CD4-positive, alpha-beta memory T cell (primary cell): ENCODE measurements around the gene HMG20B. TPM values are rescaled to one million over a fixed set of nuclear protein-coding genes. Genes with fewer than 3 reads are reported as not detected.

Source experiments
- CTCF ChIA-PET: fragments of 350-600 bp; sonication (Branson Sonifier 250); formaldehyde crosslinking; loops from one replicate; lab custom pipeline; 2021; ENCODE audit warnings: inconsistent platforms; ENCODE audit not compliant: partially characterized antibody; lab: Charles Lee
- POLR2A ChIA-PET: fragments of 350-600 bp; sonication (Branson Sonifier 250); formaldehyde crosslinking; loops from one replicate; lab custom pipeline; 2021; ENCODE audit not compliant: partially characterized antibody; lab: Charles Lee
- DNase-seq, 5 donors: peaks; one replicate each; pipeline versions ENCODE4 v3.0.0 to v3.0.0-alpha.2; 2020 to 2022; ENCODE audit warnings: mixed read lengths in 1 of 5
- H3K27ac ChIP-seq: one replicate; pipeline ENCODE4 v1.7.0; 2013; ENCODE audit warnings: low read depth, low read length
- H3K27me3 ChIP-seq: 2 replicates; pipeline ENCODE4 v1.7.0; 2013; ENCODE audit warnings: mild to moderate bottlenecking, low read length, moderate library complexity; ENCODE audit not compliant: insufficient read depth
- H3K36me3 ChIP-seq: 2 replicates; pipeline ENCODE4 v1.7.0; 2013; ENCODE audit warnings: mild to moderate bottlenecking, low read length, moderate library complexity; ENCODE audit not compliant: insufficient read depth
- H3K4me1 ChIP-seq: 2 replicates; pipeline ENCODE4 v1.7.0; 2013; ENCODE audit warnings: mild to moderate bottlenecking, low read length, moderate library complexity; ENCODE audit not compliant: insufficient read depth
- H3K4me3 ChIP-seq, 2 donors: one replicate each; pipeline ENCODE4 v1.7.0; 2013; ENCODE audit warnings: low read length in 2 of 2, mild to moderate bottlenecking in 1 of 2
- H3K9me3 ChIP-seq, 2 donors: one replicate each; pipeline ENCODE4 v1.7.0; 2013; ENCODE audit warnings: low read length in 2 of 2, control low read depth in 1 of 2; ENCODE audit not compliant: control insufficient read depth in 1 of 2
- H3K27ac Mint-ChIP-seq, 7 donors: one replicate each; pipeline ENCODE4 v1.8.0; 2020 to 2021; ENCODE audit warnings: mixed read lengths in 7 of 7, mild to moderate bottlenecking in 6 of 7, inconsistent platforms in 3 of 7, moderate library complexity in 3 of 7
- H3K27me3 Mint-ChIP-seq, 2 donors: one replicate each; pipeline ENCODE4 v1.8.0; 2020 to 2021; ENCODE audit warnings: mixed read lengths in 2 of 2
- H3K36me3 Mint-ChIP-seq, 2 donors: one replicate each; pipeline ENCODE4 v1.8.0; 2020 to 2021; ENCODE audit warnings: mixed read lengths in 2 of 2, inconsistent platforms in 1 of 2, mild to moderate bottlenecking in 1 of 2
- H3K4me1 Mint-ChIP-seq, 4 donors: one replicate each; pipeline ENCODE4 v1.8.0; 2020 to 2021; ENCODE audit warnings: mixed read lengths in 4 of 4, mild to moderate bottlenecking in 1 of 4
- H3K4me3 Mint-ChIP-seq, 8 donors: one replicate each; pipeline ENCODE4 v1.8.0; 2020 to 2021; ENCODE audit warnings: mixed read lengths in 8 of 8, mild to moderate bottlenecking in 7 of 8, moderate library complexity in 6 of 8, inconsistent platforms in 3 of 8
- H3K9me3 Mint-ChIP-seq, 8 donors: one replicate each; pipeline ENCODE4 v1.8.0; 2020 to 2021; ENCODE audit warnings: mixed read lengths in 8 of 8, mild to moderate bottlenecking in 5 of 8, inconsistent platforms in 3 of 8, moderate library complexity in 1 of 8
- intact Hi-C: fragments of 100-400 bp; cut with micrococcal nuclease; formaldehyde crosslinking; loops from one replicate; pipeline ENCODE4 v1.15.1; 2023
- polyA plus RNA-seq, 2 donors: library from polyadenylated mRNA; unstranded; fragments of 300-500 nt; fragmentation: Illumina TruSeq; gene quantifications; one replicate each; pipeline ENCODE4 v1.2.3, GENCODE V29; 2021
- total RNA-seq, 2 experiments: library from RNA; stranded (reverse); gene quantifications; one replicate each; pipeline ENCODE4 v1.2.3, GENCODE V29; 2021

The HMG20B gene
- total and polyA plus RNA-seq, 4 experiments from 2014 or later, result 42.4 to 51.6 (median 45.6) TPM

DNA sequence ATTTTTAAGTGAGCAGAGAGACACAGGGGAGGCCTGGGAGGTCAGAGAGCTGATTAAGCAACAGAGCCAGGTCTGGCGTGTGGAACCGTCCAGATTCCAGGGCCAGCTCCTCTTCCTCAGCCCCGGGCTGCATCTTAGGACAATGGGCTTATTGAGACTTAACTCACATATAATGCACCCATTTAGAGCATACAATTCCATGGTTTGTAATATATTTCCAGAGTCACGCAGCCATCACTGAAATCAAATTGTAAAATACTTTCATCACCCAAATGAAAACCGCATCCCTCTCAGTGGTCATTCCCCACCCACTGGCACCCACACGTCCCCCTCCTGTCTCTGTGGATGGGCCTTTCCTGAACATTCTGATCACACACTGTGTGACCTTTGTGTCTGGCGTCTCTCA, 2.1 kb upstream of the HMG20B start:
- intact Hi-C loops, result loop anchor here (5.0 to 10.0 kb wide), 3 partner anchors 63 to 494 kb away; partner anchors contain the start of genes FZR1 and ZBTB7A
- peaks cover 0 to 2% (median 0%) of the 10 kb centered on the region in 8 donors for H3K9me3 Mint-ChIP-seq
- H3K27ac Mint-ChIP-seq, result peak overlapping the region in 3 of 7 donors; percentile 27 to 80 (median 41)
- peaks cover 5 to 11% of the 10 kb centered on the region in 2 donors for H3K36me3 Mint-ChIP-seq
- no peaks in the 10 kb centered on the region for H3K9me3 ChIP-seq
- H3K36me3 ChIP-seq, result no peaks in the 10 kb centered on the region
- H3K4me1 ChIP-seq, result peaks cover 15% of the 10 kb centered on the region
- no peak overlapping the region for H3K27ac ChIP-seq
- no peak overlapping the region for H3K4me3 ChIP-seq
- no peaks in the 10 kb centered on the region for H3K27me3 ChIP-seq
- CTCF ChIA-PET, result interaction anchor here (1.5 kb wide), 1 partner anchor 13 kb away, joined by 3 read pairs; the partner anchor contains the start of gene MFSD12
- H3K4me3 Mint-ChIP-seq, result no peak overlapping the region
- POLR2A ChIA-PET, result interaction anchor here (5.8 kb wide), 1 partner anchor 13 kb away, joined by 54 read pairs; the partner anchor contains the start of gene MFSD12
- H3K27me3 Mint-ChIP-seq, result no peaks in the 10 kb centered on the region
- H3K4me1 Mint-ChIP-seq, result peaks cover 5 to 23% (median 17%) of the 10 kb centered on the region in 4 donors
- DNase-seq, result no peak

DNA sequence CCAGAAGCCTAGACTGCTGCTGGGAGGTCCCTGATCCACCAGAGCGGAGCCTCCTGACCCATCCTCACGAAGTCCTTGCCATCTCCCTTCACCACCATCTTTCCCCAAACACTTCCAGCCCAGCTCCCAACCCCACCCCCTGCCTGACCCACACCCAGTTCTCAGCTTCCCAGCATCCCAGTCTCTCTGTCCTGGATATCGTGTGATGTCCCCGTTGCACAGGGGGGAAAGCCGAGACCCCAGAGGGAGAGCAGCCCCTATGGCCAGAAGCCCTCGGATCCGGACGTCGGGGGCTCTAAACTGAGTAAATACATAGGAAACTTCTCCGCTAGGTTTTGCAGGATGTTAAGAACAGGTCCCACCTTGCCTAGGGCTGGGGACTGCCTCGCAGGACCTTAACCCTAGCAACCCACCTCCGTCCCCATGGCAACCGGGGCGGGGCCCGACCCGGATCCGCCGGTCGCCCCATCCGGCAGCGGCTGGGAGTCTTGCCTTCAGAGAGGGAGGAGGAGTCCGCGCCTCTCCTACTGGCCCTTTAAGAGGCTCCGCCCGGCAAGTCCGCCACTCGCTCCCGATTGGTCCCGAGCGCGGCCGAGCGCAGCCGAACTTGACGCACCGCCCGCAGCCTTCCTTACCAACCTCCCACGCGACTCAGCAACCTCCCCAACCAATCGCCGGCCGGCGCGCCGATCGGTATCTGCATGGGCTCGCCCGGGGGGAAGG, 451 bp upstream of the HMG20B start:
- no peaks in the 10 kb centered on the region for H3K36me3 ChIP-seq
- H3K9me3 ChIP-seq, result no peaks in the 10 kb centered on the region
- peak; percentile 97 to 100 (median 98) for DNase-seq
- H3K27me3 ChIP-seq, result no peaks in the 10 kb centered on the region
- Mint-ChIP-seq H3K27ac (peak overlapping the region; percentile 33 to 92 (median 77)), H3K27me3 (no peaks in the 10 kb centered on the region), H3K9me3 (no peaks in the 10 kb centered on the region), H3K36me3 (peaks cover 8 to 11% of the 10 kb centered on the region in 2 donors), H3K4me1 (peaks cover 5 to 23% (median 17%) of the 10 kb centered on the region in 4 donors), H3K4me3 (peak overlapping the region; percentile 75 to 86 (median 78))
- ChIA-PET CTCF (no interaction called here), POLR2A (interaction anchor here (5.8 kb wide), 1 partner anchor 15 kb away, joined by 54 read pairs; the partner anchor contains the start of gene MFSD12)
- intact Hi-C loops, result loop anchor here (1.0 to 10.0 kb wide), 5 partner anchors 15 to 493 kb away; partner anchors contain the start of genes FZR1, MFSD12 and ZBTB7A
- peak overlapping the region; percentile 44 for H3K27ac ChIP-seq
- H3K4me1 ChIP-seq, result peaks cover 15% of the 10 kb centered on the region
- peak overlapping the region; percentile 57 to 60 for H3K4me3 ChIP-seq

DNA sequence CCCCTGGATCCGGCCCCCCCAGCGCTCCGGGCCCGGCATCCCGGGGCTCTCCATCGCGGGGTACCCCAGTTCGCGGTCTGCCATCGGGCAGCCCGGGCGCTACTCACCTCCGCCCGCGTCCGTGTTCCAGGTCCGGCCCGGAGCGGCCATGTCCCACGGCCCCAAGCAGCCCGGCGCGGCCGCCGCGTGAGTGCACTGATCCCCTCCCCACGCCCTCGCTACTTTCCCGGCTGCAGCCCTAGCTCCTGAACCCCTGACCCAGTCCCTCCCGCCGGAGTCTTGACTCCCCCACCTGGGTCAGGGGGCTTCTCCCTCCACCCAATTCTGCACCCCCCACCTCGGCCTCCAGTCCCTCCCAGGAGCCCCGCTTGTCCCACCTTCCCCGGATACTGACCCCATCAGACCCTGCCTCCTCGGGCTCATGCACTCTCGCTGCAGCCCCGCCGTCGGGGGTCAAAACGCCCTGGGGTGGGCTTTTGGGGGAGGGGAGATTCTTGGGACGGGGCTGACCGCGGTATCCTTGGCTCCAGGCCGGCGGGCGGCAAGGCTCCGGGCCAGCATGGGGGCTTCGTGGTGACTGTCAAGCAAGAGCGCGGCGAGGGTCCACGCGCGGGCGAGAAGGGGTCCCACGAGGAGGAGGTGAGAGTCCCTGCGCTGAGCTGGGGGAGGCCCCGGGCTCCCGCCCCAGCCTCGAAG, 566 bp downstream of the HMG20B start:
- Histone ChIP-seq H3K9me3 (no peaks in the 10 kb centered on the region), H3K27ac (peak overlapping the region; percentile 64), H3K27me3 (no peaks in the 10 kb centered on the region), H3K4me3 (peak overlapping the region in 1 of 2 donors; percentile 68), H3K4me1 (peaks cover 15% of the 10 kb centered on the region), H3K36me3 (no peaks in the 10 kb centered on the region)
- DNase-seq, result no peak
- Mint-ChIP-seq H3K36me3 (peaks cover 8 to 11% of the 10 kb centered on the region in 2 donors), H3K4me1 (peaks cover 5 to 23% (median 17%) of the 10 kb centered on the region in 4 donors), H3K27ac (peak overlapping the region in 3 of 7 donors; percentile 53 to 84 (median 76)), H3K9me3 (no peaks in the 10 kb centered on the region), H3K27me3 (no peaks in the 10 kb centered on the region), H3K4me3 (peak overlapping the region; percentile 72 to 83 (median 76))
- ChIA-PET CTCF (interaction anchor here (2.2 kb wide), 1 partner anchor 12 kb away, joined by 10 read pairs; the partner anchor contains the start of gene GIPC3), POLR2A (interaction anchor here (1.1 to 5.8 kb wide), 3 partner anchors 16 to 26 kb away, joined by 3 to 54 read pairs (median 6); partner anchors contain the start of gene MFSD12)
- intact Hi-C loops, result loop anchor here (5.0 to 10.0 kb wide), 3 partner anchors 66 to 491 kb away; partner anchors contain the start of genes FZR1 and ZBTB7A

DNA sequence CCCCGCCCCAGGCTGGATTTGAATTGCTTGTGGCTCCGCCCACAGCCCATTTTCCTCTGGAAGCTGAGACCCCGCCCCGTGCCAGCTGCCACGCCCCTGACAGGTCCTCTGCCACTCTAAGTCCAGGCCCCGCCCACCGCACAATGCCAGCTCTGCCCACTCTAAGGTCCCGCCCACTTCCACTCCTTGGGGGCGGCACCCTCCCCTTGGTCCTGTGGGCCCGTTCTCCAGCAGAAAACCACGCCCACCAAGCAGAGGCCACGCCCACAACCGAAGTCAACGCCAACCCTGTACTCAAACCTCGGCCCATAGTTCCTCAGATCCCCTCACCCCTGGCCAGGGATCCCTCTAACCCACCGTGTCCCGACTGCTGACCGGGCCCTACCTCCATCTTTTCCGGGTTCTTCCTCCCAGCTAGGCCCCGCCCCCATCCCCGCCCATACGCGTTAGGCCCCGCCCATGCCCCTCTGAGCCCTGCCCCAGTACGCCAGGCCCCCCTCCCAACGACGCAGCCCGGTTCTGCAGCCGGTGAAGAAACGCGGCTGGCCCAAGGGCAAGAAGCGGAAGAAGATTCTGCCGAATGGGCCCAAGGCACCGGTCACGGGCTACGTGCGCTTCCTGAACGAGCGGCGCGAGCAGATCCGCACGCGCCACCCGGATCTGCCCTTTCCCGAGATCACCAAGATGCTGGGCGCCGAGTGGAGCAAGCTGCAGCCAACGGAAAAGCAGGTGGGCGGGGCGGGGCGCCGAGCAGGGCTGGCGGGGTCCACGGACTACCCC, 1.3 kb downstream of the HMG20B start:
- Mint-ChIP-seq H3K27ac (peak overlapping the region in 6 of 7 donors; percentile 36 to 91 (median 71)), H3K36me3 (peaks cover 8 to 11% of the 10 kb centered on the region in 2 donors), H3K4me3 (peak overlapping the region; percentile 72 to 83 (median 76)), H3K27me3 (no peaks in the 10 kb centered on the region), H3K9me3 (no peaks in the 10 kb centered on the region), H3K4me1 (peaks cover 5 to 23% (median 17%) of the 10 kb centered on the region in 4 donors)
- H3K27ac ChIP-seq, result peak overlapping the region; percentile 64
- H3K36me3 ChIP-seq, result no peaks in the 10 kb centered on the region
- no peaks in the 10 kb centered on the region for H3K9me3 ChIP-seq
- peak; percentile 67 to 88 (median 78) for DNase-seq
- peak overlapping the region in 1 of 2 donors; percentile 68 for H3K4me3 ChIP-seq
- intact Hi-C loops, result loop anchor here (5.0 to 10.0 kb wide), 3 partner anchors 67 to 491 kb away; partner anchors contain the start of genes FZR1 and ZBTB7A
- no peaks in the 10 kb centered on the region for H3K27me3 ChIP-seq
- H3K4me1 ChIP-seq, result peaks cover 15% of the 10 kb centered on the region
- POLR2A ChIA-PET, result interaction anchor here (1.1 to 5.8 kb wide), 3 partner anchors 17 to 27 kb away, joined by 3 to 54 read pairs (median 6); partner anchors contain the start of gene MFSD12
- CTCF ChIA-PET, result interaction anchor here (1.4 to 2.2 kb wide), 2 partner anchors 11 to 18 kb away, joined by 3 to 10 read pairs; partner anchors contain the start of gene GIPC3

DNA sequence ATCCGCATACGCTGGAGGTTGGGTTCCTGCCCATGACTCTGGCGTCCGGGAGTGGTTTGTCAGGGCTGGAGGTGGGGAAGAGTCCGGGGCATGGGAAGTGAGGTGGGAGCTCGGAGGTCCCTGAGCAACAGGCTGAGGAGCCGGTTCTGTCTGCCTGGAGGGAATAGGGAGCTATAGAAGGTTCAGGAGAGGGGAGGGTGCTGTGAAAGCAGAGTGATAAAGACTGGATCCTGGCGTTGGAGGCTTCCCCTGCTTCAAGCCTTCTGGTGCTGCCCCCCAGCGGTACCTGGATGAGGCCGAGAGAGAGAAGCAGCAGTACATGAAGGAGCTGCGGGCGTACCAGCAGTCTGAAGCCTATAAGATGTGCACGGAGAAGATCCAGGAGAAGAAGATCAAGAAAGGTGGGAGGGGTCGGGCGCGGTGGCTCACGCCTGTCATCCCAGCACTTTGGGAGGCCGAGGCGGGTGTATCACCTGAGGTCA, 2.6 kb downstream of the HMG20B start:
- intact Hi-C loops, result loop anchor here (10.0 kb wide), 1 partner anchor 490 kb away; the partner anchor contains the start of gene ZBTB7A
- H3K4me1 Mint-ChIP-seq, result peaks cover 5 to 23% (median 17%) of the 10 kb centered on the region in 4 donors
- H3K36me3 Mint-ChIP-seq, result peaks cover 8 to 11% of the 10 kb centered on the region in 2 donors
- peak overlapping the region in 7 of 8 donors; percentile 15 to 69 (median 35) for H3K4me3 Mint-ChIP-seq
- ChIA-PET CTCF (interaction anchor here (0.9 to 2.2 kb wide), 4 partner anchors 10 to 26 kb away, joined by 3 to 10 read pairs (median 4); partner anchors contain the start of genes GIPC3 and MFSD12), POLR2A (interaction anchor here (2.4 to 5.8 kb wide), 2 partner anchors 18 to 28 kb away, joined by 6 to 54 read pairs; partner anchors contain the start of gene MFSD12)
- H3K4me3 ChIP-seq, result no peak overlapping the region
- peak overlapping the region in 3 of 7 donors; percentile 41 to 76 (median 64) for H3K27ac Mint-ChIP-seq
- H3K36me3 ChIP-seq, result no peaks in the 10 kb centered on the region
- no peaks in the 10 kb centered on the region for H3K9me3 ChIP-seq
- peaks cover 15% of the 10 kb centered on the region for H3K4me1 ChIP-seq
- H3K9me3 Mint-ChIP-seq, result no peaks in the 10 kb centered on the region
- H3K27ac ChIP-seq, result no peak overlapping the region
- no peaks in the 10 kb centered on the region for H3K27me3 Mint-ChIP-seq
- no peaks in the 10 kb centered on the region for H3K27me3 ChIP-seq
- peak in 2 of 5 donors; percentile 21 to 25 for DNase-seq
